ENCODE results near the gene CLSTN1.

DNA sequence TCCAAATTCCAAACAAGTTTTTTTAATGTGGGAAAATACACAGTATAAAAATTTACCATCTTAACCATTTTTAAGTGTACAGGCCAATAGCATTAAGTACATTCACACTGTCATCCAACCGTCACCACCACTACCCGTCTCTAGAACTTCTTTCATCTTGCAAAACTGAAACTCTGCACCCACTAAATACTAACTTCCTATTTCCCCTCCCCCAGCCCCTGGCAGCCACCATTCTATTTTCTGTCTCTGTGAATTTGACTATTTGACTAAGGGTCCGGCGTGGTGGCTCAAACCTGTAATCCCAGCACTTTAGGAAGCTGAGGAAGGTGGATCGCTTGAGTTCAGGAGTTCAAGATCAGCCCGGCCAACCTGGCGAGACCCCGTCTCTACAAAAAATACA is 36.1 kb downstream of the CLSTN1 start:
- TF ChIP-seq ARNTL (CRISPR knock-in tag; IDR thresholded peaks at IDR 0.05; ENCODE audit: borderline replicate concordance, low read depth) = no peak
- no peak for TF ChIP-seq ZFP30 (CRISPR knock-in tag; IDR thresholded peaks at IDR 0.05)
